Common myeloid progenitor, CD34-positive (primary cell): ENCODE data around the gene SHPK. TPM values are rescaled to one million over a fixed set of nuclear protein-coding genes. Genes with fewer than 3 reads are reported as not detected.

Source experiments
- CTCF ChIA-PET: fragments of 350-600 bp; sonication (Branson Sonifier 250); formaldehyde crosslinking; loops from one replicate; lab custom pipeline; 2021; ENCODE audit warnings: antibody characterized with exemption; lab: Charles Lee
- POLR2A ChIA-PET: fragments of 350-600 bp; sonication (Branson Sonifier 250); formaldehyde crosslinking; loops from one replicate; lab custom pipeline; 2021; ENCODE audit warnings: antibody characterized with exemption; lab: Charles Lee
- DNase-seq, 3 donors: peaks; one replicate each; pipeline versions ENCODE4 v3.0.0 to v3.0.0-alpha.2; 2013
- H3K27ac ChIP-seq, 2 experiments: 1 replicate in 1 of 2; 2 replicates in 1 of 2; pipeline ENCODE4 v1.7.0; 2013; ENCODE audit warnings: inconsistent platforms in 2 of 2, low read length in 2 of 2, mild to moderate bottlenecking in 2 of 2, low read depth in 1 of 2, moderate library complexity in 1 of 2; ENCODE audit not compliant: severe bottlenecking in 2 of 2, insufficient read depth in 1 of 2, poor library complexity in 1 of 2
- H3K27me3 ChIP-seq, 5 experiments: replicated peaks in 2 of 5; 1 replicate in 3 of 5; 2 replicates in 2 of 5; pipeline versions ENCODE4 v1.6.1 to v1.7.0; 2013; ENCODE audit warnings: low read length in 4 of 5, mild to moderate bottlenecking in 2 of 5, moderate library complexity in 2 of 5, inconsistent platforms in 1 of 5; ENCODE audit not compliant: insufficient read depth in 5 of 5, control insufficient read depth in 4 of 5
- H3K36me3 ChIP-seq, 4 experiments: 1 replicate in 2 of 4; 2 replicates in 2 of 4; pipeline versions ENCODE4 v1.6.1 to v1.7.0; 2013; ENCODE audit warnings: low read length in 3 of 4, control low read depth in 1 of 4, mild to moderate bottlenecking in 1 of 4; ENCODE audit not compliant: control insufficient read depth in 4 of 4, insufficient read depth in 4 of 4
- H3K4me1 ChIP-seq, 4 experiments: 1 replicate in 3 of 4; 2 replicates in 1 of 4; pipeline versions ENCODE4 v1.6.1 to v1.7.1; 2013; ENCODE audit warnings: low read length in 3 of 4, mild to moderate bottlenecking in 3 of 4, control low read depth in 1 of 4, inconsistent platforms in 1 of 4, moderate library complexity in 1 of 4; ENCODE audit not compliant: control insufficient read depth in 4 of 4, insufficient read depth in 4 of 4; ENCODE audit errors: control extremely low read depth in 1 of 4
- H3K4me3 ChIP-seq, 7 experiments: 1 replicate in 4 of 7; 2 replicates in 3 of 7; pipeline versions ENCODE4 v1.5.1 to v1.7.0; 2013; ENCODE audit warnings: mild to moderate bottlenecking in 7 of 7, low read length in 6 of 7, moderate library complexity in 6 of 7, inconsistent platforms in 2 of 7, low read depth in 2 of 7, control low read depth in 1 of 7; ENCODE audit not compliant: insufficient read depth in 4 of 7, control insufficient read depth in 1 of 7; ENCODE audit errors: extremely low read depth in 1 of 7
- H3K9me3 ChIP-seq, 5 experiments: 1 replicate in 4 of 5; 2 replicates in 1 of 5; pipeline versions ENCODE4 v1.6.1 to v1.7.1; 2013; ENCODE audit warnings: low read length in 4 of 5, mild to moderate bottlenecking in 2 of 5, inconsistent platforms in 1 of 5, low read depth in 1 of 5, moderate library complexity in 1 of 5; ENCODE audit not compliant: control insufficient read depth in 4 of 5, insufficient read depth in 2 of 5; ENCODE audit errors: control extremely low read depth in 1 of 5
- WGBS: methylation state at CpG from one replicate; pipeline ENCODE4 v1.1.5; 2013; ENCODE audit not compliant: insufficient coverage; 5-methylcytosine and 5-hydroxymethylcytosine counted together
- polyA plus RNA-seq: library from polyadenylated mRNA; unstranded; fragments of 120-200 nt; gene quantifications from one replicate; pipeline ENCODE4 v1.2.1, GENCODE V29; 2013

Gene SHPK
- 6.9 TPM for polyA plus RNA-seq

DNA sequence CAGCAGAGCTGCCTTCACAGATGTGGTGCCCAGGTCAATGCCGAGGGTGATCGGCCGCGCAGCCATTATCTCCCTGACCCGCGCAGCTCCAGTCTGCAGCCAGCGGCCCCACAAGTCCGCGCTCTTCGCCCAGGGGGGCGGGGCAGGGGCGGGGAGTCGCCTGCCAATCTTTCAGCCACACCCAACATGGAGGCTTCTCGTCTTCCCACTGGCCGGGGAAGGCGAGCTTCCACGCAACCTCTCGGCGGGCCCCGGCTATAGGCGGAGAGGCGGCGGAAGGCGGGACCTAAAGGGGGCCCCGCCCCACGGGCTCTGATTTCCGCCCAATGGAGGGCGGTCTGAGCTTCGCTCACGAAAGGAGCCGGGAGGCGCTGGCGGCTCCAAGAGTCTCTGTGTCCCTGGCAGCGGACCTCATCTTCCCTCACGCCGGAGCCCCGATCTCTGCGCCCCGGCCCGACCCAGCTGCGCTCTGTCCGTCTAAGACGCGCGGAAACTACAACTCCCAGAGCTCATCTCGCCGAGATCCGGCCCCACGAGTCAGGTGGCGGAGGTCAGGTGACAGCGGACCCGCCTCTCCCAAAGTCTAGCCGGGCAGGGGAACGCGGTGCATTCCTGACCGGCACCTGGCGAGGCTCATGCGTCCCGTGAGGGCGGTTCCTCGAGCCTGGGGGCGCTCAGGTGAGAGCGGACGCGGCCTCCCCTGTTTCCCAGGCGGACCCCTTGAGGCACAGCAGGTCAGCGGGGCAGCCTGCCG, at the start of gene SHPK, which contains the start of gene CTNS:
SHPK (minus strand) TSS at position 97 of the 754 bp plus-strand sequence; CDS start at position 66, 31 bp downstream.
CTNS (plus strand) TSS at position 607 of the 754 bp plus-strand sequence. CDS start 3,447 bp downstream, outside the sequence.
- Histone ChIP-seq H3K36me3 (peaks cover 0 to 7% (median 5%) of the 10 kb centered on the region in 4 experiments), H3K4me1 (peaks cover 5 to 39% (median 32%) of the 10 kb centered on the region in 4 experiments), H3K4me3 (peak within 1 kb of the TSS; percentile 86 to 100 (median 89)), H3K27ac (peak within 1 kb of the TSS; percentile 68 to 90), H3K9me3 (no peaks in the 10 kb centered on the region), H3K27me3 (no peaks in the 10 kb centered on the region)
- ChIA-PET POLR2A (interaction anchor here (0.6 to 0.9 kb wide), 2 partner anchors 32 to 85 kb away, joined by 3 to 4 read pairs; partner anchors contain the start of genes EMC6 and TAX1BP3), CTCF (interaction anchor here (0.8 to 1.0 kb wide), 5 partner anchors 11 to 74 kb away, joined by 3 read pairs; no protein-coding TSS in a partner anchor)
- WGBS, result 0% methylated on average over 48 of the region's 68 CpGs
- peak; percentile 92 to 96 (median 95) for DNase-seq

- Histone ChIP-seq H3K4me3 (no peak overlapping the region), H3K9me3 (no peaks in the 10 kb centered on the region), H3K27ac (no peak overlapping the region), H3K36me3 (peaks cover 0 to 5% (median 0%) of the 10 kb centered on the region in 4 experiments), H3K4me1 (peaks cover 0 to 4% (median 1%) of the 10 kb centered on the region in 4 experiments), H3K27me3 (peaks cover 0 to 8% (median 0%) of the 10 kb centered on the region in 5 experiments)
- WGBS, result 72% methylated on average over 4 of the region's 13 CpGs
- ChIA-PET CTCF (no interaction called here), POLR2A (no interaction called here)
- no peak for DNase-seq
These were observed 49.1 kb upstream of the SHPK start for GRCh38 chr17:3685174-3685573.

DNA sequence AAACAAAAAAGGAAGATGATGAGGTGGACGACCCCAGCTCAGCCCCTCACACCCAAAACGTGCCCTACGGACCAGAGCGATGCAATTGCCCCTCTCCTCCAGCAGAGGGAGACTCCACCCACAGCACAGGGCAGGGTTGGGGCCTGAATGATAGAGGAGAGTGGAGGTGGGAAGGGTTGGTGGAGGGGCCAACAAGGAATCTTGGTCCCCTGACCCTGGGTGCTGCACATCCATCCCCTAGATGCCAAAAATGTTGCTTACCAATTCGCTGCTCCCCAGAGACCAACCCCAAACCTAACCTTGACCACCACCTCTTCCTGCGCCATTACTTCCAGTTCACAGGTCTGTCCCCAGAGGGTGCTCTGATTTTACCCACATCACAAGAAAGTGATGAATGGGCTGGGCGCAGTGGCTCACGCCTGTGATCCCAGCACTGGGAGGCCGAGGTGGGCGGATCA, 47.0 kb upstream of the SHPK start:
- H3K9me3 ChIP-seq, result no peaks in the 10 kb centered on the region
- DNase-seq, result peak; percentile 41 to 66 (median 62)
- WGBS, result 74% methylated on average over 6 of the region's 10 CpGs
- CTCF ChIA-PET, result interaction anchor here (0.5 to 2.4 kb wide), 19 partner anchors 9 to 636 kb away, joined by 3 to 16 read pairs (median 4); partner anchors contain the start of genes EMC6 and TAX1BP3
- no peak overlapping the region for H3K27ac ChIP-seq
- POLR2A ChIA-PET, result no interaction called here
- peaks cover 0 to 2% (median 1%) of the 10 kb centered on the region in 4 experiments for H3K4me1 ChIP-seq
- H3K36me3 ChIP-seq, result no peaks in the 10 kb centered on the region
- H3K27me3 ChIP-seq, result peaks cover 0 to 8% (median 0%) of the 10 kb centered on the region in 5 experiments
- H3K4me3 ChIP-seq, result no peak overlapping the region

- Histone ChIP-seq H3K4me1 (peaks cover 0 to 2% (median 0%) of the 10 kb centered on the region in 4 experiments), H3K27me3 (peaks cover 0 to 8% (median 0%) of the 10 kb centered on the region in 5 experiments), H3K9me3 (no peaks in the 10 kb centered on the region), H3K27ac (no peak overlapping the region), H3K36me3 (no peaks in the 10 kb centered on the region), H3K4me3 (no peak overlapping the region)
- ChIA-PET POLR2A (no interaction called here), CTCF (interaction anchor here (0.8 to 2.4 kb wide), 8 partner anchors 12 to 157 kb away, joined by 3 to 16 read pairs (median 5); no protein-coding TSS in a partner anchor)
- no peak for DNase-seq
- 100% methylated on average over 7 of the region's 12 CpGs for WGBS
These were observed 46.0 kb upstream of the SHPK start for GRCh38 chr17:3682033-3682432.

DNA sequence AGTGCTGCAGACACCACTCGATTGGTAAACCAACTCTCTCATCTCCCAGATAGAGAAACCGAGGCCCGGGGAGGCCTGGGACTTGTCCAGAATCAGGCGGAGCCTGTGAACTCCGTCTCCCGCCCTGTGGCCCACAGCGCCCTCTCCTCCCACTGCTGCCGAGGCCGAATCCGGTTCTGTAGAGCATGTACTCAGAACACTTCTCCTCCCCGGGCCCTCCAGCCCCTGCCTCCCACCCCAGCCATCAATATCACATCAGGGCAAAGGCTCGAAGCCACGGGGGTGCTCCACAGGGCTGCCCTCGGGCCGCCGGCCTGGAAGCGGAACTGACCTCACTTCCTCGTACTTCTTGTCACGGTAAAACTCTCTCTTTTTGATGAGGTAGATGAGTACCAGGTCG, 45.5 kb upstream of the SHPK start:
- 87% methylated on average over 17 of the region's 20 CpGs for WGBS
- H3K27me3 ChIP-seq, result peaks cover 0 to 8% (median 0%) of the 10 kb centered on the region in 5 experiments
- POLR2A ChIA-PET, result no interaction called here

DNA sequence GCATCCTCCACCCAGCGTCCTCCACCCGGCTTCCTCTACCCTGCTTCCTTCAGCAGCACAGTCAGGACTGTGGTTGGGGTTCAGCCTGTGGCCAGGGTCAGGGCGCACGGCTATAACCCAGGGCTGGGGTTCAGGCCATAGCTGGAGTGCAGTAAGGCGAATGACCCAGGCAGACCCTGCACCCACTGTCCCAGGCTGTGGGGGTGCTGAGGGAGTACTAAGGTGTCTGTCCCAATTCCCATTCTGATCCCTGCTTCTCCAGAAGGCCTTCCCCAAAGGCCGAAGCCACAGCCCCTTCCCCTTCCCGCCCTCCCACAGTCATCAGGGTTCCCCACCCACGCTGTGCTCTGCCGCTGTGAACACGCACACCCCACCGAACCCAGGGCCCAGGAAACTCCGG, 45.0 kb upstream of the SHPK start:
- Histone ChIP-seq H3K36me3 (no peaks in the 10 kb centered on the region), H3K4me3 (no peak overlapping the region), H3K27me3 (peaks cover 0 to 8% (median 0%) of the 10 kb centered on the region in 5 experiments), H3K27ac (no peak overlapping the region), H3K9me3 (no peaks in the 10 kb centered on the region), H3K4me1 (peaks cover 0 to 2% (median 0%) of the 10 kb centered on the region in 4 experiments)
- no peak for DNase-seq
- WGBS, result 95% methylated on average over 10 of the region's 12 CpGs
- POLR2A ChIA-PET, result no interaction called here
- CTCF ChIA-PET, result no interaction called here

More for the DNA sequence above, 45.5 kb upstream of the SHPK start:
- no peak overlapping the region for H3K27ac ChIP-seq
- CTCF ChIA-PET, result interaction anchor here (1.5 kb wide), 1 partner anchor 11 kb away, joined by 5 read pairs; no protein-coding TSS in a partner anchor
- H3K4me3 ChIP-seq, result no peak overlapping the region
- no peak for DNase-seq
- no peaks in the 10 kb centered on the region for H3K9me3 ChIP-seq
- no peaks in the 10 kb centered on the region for H3K36me3 ChIP-seq
- H3K4me1 ChIP-seq, result peaks cover 0 to 2% (median 0%) of the 10 kb centered on the region in 4 experiments
